ENCODE results near the gene USF3. TPM values are rescaled to one million over a fixed set of nuclear protein-coding genes. Genes with fewer than 3 reads are reported as not detected.
A peak's percentile ranks its signal among the peaks of the same experiment; 100 is the strongest.

Gene USF3
- polyA plus RNA-seq, 3 donors: 1.6 to 4.5 (median 3.3) TPM

DNA sequence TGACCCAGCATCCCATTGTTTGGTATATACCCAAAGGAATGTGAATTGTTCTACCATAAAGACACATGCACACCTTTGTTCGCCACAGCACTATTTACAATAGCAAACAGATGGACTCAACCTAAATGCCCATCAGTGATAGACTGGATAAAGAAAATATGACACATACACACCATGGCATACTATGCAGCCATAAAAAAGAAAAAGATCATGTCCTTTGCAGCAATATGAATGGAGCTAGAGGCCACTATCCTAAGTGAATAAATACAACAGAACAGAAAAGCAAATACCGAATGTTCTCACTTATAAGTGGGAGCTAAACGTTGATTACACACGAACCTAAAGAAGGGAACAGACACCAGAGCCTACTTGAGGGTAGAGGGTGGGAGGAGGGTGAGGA lies 11.4 kb upstream of the USF3 start:
- Histone ChIP-seq H3K79me2 (ENCODE audit: insufficient read depth, low read length) (no peaks in the 10 kb centered on the region), H3K4me3 (replicated peaks in 1 of 3; ENCODE audit: low read depth in 2 of 3, low read length in 3 of 3) (no peak overlapping the region), H4K20me1 (ENCODE audit: insufficient read depth, low read length) (no peaks in the 10 kb centered on the region), H3K4me1 (ENCODE audit: control insufficient read depth in 1 of 2, insufficient read depth in 2 of 2, low read length in 2 of 2) (no peaks in the 10 kb centered on the region), H2AFZ (ENCODE audit: insufficient read depth, low read depth, low read length, poor library complexity, severe bottlenecking) (no peak overlapping the region), H3K9ac (ENCODE audit: insufficient read depth, low read length, poor library complexity, severe bottlenecking) (no peak overlapping the region), H3K27ac (ENCODE audit: low read depth in 1 of 2, low read length in 2 of 2) (no peak overlapping the region), H3K4me2 (replicated peaks; ENCODE audit: extremely low read depth, low read length, poor library complexity, severe bottlenecking) (no peak overlapping the region), H3K9me3 (replicated peaks in 1 of 2; ENCODE audit: control insufficient read depth in 1 of 2, insufficient read depth in 1 of 2, low read length in 2 of 2) (no peaks in the 10 kb centered on the region), H3K36me3 (replicated peaks in 1 of 2; ENCODE audit: control insufficient read depth in 1 of 2, insufficient read depth in 2 of 2, low read length in 2 of 2) (no peaks in the 10 kb centered on the region), H3K27me3 (ENCODE audit: control insufficient read depth in 2 of 2, insufficient read depth in 2 of 2, low read length in 2 of 2) (peaks cover 0 to 3% of the 10 kb centered on the region in 2 donors)
- Mint-ChIP-seq H3K4me1 (peaks cover 2% of the 10 kb centered on the region), H3K36me3 (no peaks in the 10 kb centered on the region), H3K27me3 (ENCODE audit: low read depth in 3 of 3) (peaks cover 4 to 6% (median 4%) of the 10 kb centered on the region in 3 donors), H3K9me3 (peaks cover 0 to 3% (median 0%) of the 10 kb centered on the region in 7 donors), H3K27ac (no peak overlapping the region), H3K4me3 (no peak overlapping the region)
- TF ChIP-seq, protein P1, sequence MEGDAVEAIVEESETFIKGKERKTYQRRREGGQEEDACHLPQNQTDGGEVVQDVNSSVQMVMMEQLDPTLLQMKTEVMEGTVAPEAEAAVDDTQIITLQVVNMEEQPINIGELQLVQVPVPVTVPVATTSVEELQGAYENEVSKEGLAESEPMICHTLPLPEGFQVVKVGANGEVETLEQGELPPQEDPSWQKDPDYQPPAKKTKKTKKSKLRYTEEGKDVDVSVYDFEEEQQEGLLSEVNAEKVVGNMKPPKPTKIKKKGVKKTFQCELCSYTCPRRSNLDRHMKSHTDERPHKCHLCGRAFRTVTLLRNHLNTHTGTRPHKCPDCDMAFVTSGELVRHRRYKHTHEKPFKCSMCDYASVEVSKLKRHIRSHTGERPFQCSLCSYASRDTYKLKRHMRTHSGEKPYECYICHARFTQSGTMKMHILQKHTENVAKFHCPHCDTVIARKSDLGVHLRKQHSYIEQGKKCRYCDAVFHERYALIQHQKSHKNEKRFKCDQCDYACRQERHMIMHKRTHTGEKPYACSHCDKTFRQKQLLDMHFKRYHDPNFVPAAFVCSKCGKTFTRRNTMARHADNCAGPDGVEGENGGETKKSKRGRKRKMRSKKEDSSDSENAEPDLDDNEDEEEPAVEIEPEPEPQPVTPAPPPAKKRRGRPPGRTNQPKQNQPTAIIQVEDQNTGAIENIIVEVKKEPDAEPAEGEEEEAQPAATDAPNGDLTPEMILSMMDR (IDR thresholded peaks at IDR 0.05): no peak
- DNase-seq: no peak
- no CpG with 5 or more reads among the region's 4 CpGs for WGBS (ENCODE audit: insufficient coverage)
- intact Hi-C loops (cut with micrococcal nuclease): no loop called here

DNA sequence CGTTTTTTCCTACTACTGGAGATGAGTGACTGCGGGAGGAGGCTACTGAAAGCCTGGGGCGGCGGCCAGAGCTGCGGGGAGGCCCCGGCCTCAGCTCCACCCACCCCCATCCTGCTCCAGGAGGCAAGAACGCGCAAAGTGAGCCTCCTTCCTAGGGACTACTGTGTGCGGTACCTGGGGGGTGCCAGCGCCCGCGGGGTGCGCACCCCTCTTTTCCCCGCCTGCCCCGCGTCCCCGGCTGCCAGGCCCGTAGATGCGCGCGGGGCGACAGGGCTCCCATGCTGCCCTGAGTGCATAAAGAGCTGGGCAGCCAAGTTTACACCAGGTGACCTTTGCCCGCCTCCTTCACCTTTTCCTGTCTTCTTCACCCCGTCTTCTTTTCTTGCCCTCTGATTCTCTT lies 2.5 kb upstream of the USF3 start:
- Histone ChIP-seq H3K4me2 (replicated peaks; ENCODE audit: extremely low read depth, low read length, poor library complexity, severe bottlenecking) (peak overlapping the region; percentile 51), H3K27ac (ENCODE audit: low read depth in 1 of 2, low read length in 2 of 2) (no peak overlapping the region), H3K79me2 (ENCODE audit: insufficient read depth, low read length) (peaks cover 25% of the 10 kb centered on the region), H3K4me3 (replicated peaks in 1 of 3; ENCODE audit: low read depth in 2 of 3, low read length in 3 of 3) (peak overlapping the region in 1 of 3 experiments; percentile 40), H3K27me3 (ENCODE audit: control insufficient read depth in 2 of 2, insufficient read depth in 2 of 2, low read length in 2 of 2) (no peaks in the 10 kb centered on the region), H3K36me3 (replicated peaks in 1 of 2; ENCODE audit: control insufficient read depth in 1 of 2, insufficient read depth in 2 of 2, low read length in 2 of 2) (no peaks in the 10 kb centered on the region), H3K9me3 (replicated peaks in 1 of 2; ENCODE audit: control insufficient read depth in 1 of 2, insufficient read depth in 1 of 2, low read length in 2 of 2) (no peaks in the 10 kb centered on the region), H3K4me1 (ENCODE audit: control insufficient read depth in 1 of 2, insufficient read depth in 2 of 2, low read length in 2 of 2) (peaks cover 20 to 34% of the 10 kb centered on the region in 2 donors), H3K9ac (ENCODE audit: insufficient read depth, low read length, poor library complexity, severe bottlenecking) (no peak overlapping the region), H2AFZ (ENCODE audit: insufficient read depth, low read depth, low read length, poor library complexity, severe bottlenecking) (peak overlapping the region; percentile 73), H4K20me1 (ENCODE audit: insufficient read depth, low read length) (no peaks in the 10 kb centered on the region)
- H3K27me3 Mint-ChIP-seq (ENCODE audit: low read depth in 3 of 3): peaks cover 3 to 15% (median 11%) of the 10 kb centered on the region in 3 donors
- no peak overlapping the region for H3K27ac Mint-ChIP-seq
- no peaks in the 10 kb centered on the region for H3K36me3 Mint-ChIP-seq
- TF ChIP-seq, protein P1 (IDR thresholded peaks at IDR 0.05): no peak
- no peak for DNase-seq
- intact Hi-C loops (cut with micrococcal nuclease): loop anchor here in 1 of 2 donors (5.0 kb wide), 1 partner anchor 182 kb away; the partner anchor contains the start of gene SPICE1
- peaks cover 0 to 2% (median 0%) of the 10 kb centered on the region in 7 donors for H3K9me3 Mint-ChIP-seq
- WGBS (ENCODE audit: insufficient coverage): 48% methylated on average over 17 of the region's 24 CpGs
- peak overlapping the region; percentile 64 to 80 for H3K4me3 Mint-ChIP-seq
- peaks cover 20% of the 10 kb centered on the region for H3K4me1 Mint-ChIP-seq
